ENCODE results near the gene KCNN2.

Gene KCNN2

DNA sequence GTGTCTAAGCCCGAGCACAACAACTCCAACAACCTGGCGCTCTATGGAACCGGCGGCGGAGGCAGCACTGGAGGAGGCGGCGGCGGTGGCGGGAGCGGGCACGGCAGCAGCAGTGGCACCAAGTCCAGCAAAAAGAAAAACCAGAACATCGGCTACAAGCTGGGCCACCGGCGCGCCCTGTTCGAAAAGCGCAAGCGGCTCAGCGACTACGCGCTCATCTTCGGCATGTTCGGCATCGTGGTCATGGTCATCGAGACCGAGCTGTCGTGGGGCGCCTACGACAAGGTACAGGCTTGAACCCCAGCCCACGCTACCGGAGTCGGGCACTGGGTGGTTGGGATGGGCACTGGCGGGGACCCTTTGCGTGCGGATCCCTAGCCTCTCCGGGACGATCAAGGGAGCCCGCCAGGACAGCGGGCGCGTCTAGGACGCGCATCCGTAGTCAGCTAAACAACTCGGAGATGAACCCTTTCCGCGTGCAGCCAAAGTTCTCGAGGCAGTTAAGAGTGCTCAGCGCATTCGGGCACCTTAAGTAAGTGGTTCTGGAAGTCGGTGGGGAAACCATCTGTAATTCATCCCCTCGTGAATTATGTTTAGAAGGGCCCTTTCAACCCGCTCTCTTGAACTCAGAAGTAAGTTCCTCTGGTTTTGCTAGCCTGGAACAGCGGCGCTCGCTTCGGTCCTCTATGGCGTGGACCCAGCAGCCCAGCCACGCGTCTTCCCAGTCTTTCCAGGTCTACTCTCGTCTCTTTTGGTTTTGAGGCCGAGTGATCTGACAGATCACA, 1.3 kb downstream of the KCNN2 start:
- no peak for DNase-seq

- no peak for DNase-seq
Measured at GRCh38 chr5:114363837-114364236, 2.0 kb downstream of the KCNN2 start.

DNA sequence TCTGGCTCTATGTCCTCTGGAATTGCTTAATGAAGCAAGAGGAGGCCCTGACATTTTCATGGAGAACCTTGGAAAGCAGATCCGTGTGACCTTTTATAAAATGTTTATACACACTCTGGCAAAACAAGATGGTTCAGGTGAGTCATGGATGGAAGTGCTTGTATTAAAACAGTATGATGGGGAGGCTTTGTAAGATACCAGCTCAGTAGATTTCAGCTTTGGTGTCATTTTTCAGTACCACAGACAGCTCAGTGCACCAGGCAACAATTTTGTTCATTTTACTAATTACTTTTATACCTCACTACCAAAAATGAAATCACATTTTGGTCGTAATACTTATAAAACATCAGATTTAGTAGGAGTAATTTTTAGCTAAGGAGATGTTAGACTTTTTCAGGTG, 5.2 kb downstream of the KCNN2 start:
- DNase-seq = no peak

DNA sequence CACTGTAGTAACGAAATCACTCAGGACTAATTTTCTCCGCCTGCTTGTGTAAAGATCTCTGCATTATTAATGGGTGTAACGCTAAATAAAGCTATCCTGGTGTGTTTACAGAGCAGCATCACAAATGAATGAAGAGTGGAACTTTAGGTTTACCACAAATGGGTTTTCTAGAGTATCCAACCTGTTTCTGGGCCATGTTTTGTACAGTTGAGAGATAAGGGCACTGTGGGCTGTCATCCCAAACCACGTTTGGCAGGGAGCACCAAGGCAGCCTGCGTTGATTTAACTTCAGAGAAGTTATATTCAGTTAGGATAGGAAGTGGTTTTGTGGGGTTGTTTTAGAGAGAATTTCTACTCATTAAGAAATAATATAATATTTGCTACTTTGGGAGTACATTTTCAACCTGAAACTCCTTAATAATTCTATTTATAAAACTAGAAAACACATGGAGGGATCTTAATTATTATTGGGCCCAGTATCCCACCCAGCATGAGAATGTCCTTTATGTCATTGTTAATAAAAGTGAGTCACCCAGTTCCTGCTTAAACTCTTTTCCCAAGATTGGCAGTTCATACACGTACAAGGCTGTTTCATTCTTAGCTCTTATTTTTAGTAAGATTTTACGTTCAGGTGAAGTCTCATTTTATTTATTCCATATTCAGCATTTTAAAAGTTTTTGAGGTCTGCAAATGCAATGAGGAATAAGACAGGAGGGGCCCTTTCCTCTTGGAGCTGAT, 8.0 kb downstream of the KCNN2 start:
- no peak for DNase-seq

DNA sequence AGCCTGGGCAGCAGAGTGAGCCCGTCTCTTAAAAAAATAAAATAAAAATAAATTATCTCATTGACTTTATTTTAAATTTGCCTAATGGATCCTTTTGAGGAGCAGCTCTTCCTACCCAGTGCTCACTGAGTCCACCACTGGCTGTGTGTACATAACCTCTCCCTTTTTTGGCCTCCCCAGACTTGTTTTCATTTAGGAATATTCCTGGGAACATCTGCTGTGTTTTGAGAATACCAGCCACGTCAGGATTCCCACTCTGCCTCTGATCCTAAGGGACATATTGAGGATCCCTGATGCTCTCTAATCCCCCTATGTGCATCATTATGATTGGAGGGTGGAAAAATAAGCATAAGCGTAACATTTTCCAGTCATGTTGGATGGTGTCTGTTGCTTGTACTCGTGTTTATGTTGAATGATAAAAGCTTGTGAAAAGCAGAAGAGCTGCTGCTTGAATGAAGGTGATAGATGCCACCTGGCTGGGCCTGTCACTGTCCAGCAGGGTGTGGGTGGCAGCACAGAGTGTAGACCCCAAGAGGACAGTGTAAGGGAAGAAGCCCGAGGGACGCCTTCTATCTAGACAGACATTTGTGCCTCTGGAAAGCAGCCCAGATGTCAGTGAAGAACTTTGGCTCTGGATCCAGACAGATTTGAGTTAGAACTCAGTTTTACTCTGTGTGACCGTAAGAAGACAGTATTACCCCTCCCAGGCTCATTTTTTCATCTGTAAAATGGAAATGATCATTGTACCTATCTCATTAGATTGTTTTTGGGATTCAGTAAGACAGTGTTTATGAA, 15.4 kb downstream of the KCNN2 start:
- DNase-seq = no peak

- no peak for DNase-seq
Measured at GRCh38 chr5:114377946-114378345, 16.1 kb downstream of the KCNN2 start.

DNA sequence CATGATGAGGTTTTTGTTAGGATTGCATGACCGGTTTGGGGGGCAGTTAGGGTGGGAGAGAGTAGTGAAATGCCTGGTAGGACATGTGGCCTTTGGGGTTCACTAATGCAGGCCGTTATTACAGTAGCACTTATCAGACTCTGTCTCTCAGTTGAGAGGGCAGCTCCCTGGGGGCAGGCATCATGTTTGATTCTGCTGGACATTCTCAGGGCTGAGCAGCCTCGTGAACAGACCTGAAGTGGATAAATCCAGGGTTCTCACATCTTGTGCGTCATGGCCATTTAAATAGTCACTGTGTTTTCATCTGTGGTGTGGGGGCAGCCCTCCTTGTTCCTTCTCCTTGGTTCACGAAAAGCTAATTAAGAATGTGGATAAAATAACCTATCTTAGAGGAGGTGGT, 18.9 kb downstream of the KCNN2 start:
- no peak for DNase-seq

GRCh38 chr5:114387433-114387832, 25.6 kb downstream of the KCNN2 start:
- peak in 1 of 2 donors; percentile 49 for DNase-seq

GRCh38 chr5:114390431-114390830, 28.6 kb downstream of the KCNN2 start:
- DNase-seq = no peak

DNA sequence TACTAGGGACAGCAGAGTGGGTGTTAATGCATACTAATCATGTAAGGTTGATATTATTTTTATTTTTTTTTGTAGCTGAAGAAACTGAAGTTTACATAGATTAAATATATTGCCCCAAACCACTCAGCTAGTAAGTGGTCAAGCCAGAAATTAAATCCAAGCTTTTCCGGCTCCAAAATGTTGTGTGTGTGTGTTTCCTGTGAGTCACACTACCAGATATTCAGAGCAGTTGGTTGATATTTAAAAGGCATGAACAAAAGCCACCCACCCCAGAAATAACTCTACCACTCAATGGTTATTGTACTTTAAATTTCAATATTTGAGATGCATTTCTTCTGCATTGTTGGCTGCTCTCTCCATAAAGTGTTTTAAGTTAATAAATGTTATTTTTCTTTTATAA, 29.5 kb downstream of the KCNN2 start:
- no peak for DNase-seq

- no peak for DNase-seq
Measured at GRCh38 chr5:114393159-114393558, 31.3 kb downstream of the KCNN2 start.

DNA sequence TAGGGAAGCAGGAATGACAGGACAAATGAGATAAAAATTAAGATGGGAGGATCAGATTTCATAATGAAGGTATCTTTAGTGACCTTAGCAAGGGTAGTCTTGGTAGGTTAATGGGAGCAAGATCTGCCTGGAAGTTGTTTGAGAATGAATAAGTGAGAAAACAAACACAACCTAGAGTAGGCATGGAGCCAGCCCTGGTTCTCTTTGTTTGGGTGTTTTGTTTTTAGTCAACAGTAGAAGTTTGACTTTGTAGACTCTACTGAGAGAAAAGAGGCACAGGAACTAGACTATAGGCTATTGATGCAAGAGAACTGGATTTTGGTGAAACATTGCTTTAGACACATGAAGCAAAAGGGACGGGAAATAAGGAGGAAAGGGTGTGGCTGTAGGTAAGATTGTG, 40.3 kb downstream of the KCNN2 start:
- no peak for DNase-seq

GRCh38 chr5:114407783-114408182, 45.9 kb downstream of the KCNN2 start:
- DNase-seq = no peak

GRCh38 chr5:114408847-114409246, 47.0 kb downstream of the KCNN2 start:
- no peak for DNase-seq

- DNase-seq = no peak
Measured at GRCh38 chr5:114411380-114411931, 49.6 kb downstream of the KCNN2 start.

DNA sequence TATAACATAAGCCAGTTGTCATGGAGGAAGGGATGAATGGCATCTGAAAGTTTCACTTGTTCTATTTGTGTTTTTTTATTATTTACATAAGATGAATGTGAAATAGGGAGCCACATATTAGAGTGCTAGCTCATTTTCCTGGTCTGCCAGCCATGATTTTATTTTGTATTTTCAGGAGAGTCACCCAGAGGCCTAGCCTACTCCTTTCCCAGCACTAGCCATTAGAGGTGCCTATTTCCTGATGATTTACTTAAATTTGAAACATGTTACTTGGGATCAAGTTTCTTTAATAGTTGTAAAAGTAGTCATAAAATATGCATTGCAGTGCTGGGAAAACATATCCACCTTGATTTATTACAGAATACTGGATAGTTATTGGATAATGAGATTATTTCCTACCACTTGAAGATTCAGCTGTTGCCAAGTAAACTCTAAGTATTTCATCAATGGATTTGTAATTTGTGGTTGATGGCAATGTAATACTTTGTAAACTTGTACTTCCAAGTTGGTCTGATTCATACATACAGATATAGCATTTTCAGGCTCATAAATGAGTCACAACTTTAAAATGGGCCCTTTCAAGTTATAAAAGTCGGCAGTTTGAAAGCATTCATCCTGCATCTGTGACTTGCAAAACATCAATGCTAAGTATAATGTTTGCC, 50.8 kb downstream of the KCNN2 start:
- DNase-seq = no peak

GRCh38 chr5:114415760-114416159, 53.9 kb downstream of the KCNN2 start:
- peak in 1 of 2 donors; percentile 17 for DNase-seq

DNA sequence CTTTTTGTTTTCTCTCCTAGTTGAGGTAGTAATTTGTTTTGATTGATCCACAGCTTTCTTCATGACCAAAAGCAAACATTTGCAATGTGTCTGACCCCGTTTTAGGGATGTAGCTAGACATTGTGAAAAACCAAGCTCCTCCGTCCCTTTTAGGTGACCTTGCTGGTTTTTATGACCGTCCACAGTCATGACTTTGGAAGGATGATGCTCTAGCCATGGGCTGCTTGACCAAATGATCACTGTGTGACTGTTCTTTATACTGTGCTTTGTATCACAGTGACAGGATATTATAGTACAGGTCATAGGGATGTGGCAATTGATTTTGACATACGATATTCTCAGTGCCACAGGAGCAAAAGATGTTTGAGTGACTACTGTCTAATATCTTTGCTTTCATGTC, 54.4 kb downstream of the KCNN2 start:
- no peak for DNase-seq

DNA sequence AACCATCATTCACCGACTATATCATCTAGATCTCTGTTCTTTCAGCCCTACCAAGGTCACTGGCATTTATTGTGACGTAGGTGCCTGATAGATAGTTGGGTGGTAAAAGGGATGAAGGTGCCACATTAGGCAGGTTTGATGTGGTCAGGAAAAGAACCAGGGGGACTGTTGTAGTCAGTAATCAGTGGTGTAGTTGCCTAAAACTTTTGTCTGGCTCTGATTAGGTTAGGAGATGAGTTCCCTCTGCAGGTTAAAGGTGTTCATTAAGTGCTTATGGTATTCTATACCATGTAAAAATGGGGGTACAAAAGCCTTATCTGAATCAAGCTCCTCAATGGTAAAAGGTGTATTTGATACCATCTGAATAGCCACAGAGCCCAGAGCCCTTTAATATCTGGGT, 55.6 kb downstream of the KCNN2 start:
- no peak for DNase-seq

DNA sequence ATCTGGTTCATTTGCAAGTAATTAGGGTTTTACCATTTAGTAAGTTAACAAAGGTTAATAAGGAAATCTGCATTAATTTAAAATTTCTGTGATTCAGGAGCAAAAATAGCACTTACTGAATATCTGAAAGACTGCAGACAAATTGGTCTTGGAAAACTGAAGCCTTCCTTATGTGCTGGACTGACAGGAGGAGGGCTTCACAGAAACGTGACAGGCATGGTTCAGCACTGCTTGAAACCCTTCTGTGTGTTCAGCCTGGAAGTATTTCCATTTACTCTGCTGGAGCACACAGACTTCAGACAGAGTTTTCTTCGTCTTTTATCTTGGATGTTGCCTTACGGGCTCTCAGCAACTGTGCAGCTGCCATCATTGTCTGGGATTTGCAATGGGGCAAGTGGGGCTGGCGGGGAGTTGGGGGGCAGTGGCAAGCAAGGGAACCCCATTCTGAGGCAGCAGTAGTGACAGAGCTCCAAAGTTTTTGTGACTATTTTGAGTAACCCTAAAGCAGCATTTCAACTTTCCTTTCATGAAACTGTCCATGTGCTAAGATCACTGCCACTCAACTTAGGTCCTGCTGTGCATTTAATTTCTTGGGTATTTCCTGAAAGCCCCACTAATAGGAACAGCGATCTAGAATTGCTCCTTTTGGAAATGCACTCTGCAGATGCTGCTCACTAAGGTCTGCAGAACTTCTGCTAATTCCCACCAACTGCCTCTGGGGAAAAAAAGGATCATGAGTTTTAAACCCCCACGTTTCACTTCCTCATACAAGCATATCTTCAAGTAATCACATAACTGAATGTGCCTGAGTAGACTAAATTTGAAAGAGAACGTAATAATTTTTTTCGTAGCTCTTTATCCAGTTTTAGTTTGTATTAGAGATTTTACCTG, 56.6 kb downstream of the KCNN2 start:
- DNase-seq = no peak

DNA sequence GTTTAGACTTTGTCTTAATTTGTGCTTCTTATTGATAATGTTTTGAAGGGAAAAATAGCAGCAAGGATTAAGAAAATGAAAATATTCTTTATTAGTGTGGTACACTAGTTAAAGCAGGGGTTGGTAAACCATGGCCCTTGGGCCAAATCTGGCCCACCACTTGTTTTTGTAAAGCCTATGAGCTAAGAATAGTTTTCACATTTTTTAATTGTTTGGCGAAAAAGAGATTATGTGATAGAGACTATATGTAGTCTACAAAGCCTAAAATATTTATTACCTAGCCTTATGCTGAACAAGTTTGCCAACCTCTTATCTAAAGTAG, 57.2 kb downstream of the KCNN2 start:
- DNase-seq = no peak

- DNase-seq = no peak
Measured at GRCh38 chr5:114419959-114420358, 58.1 kb downstream of the KCNN2 start.
